HepG2 (cell line): ENCODE data around the gene CEP20. TPM values are rescaled to one million over a fixed set of nuclear protein-coding genes. Genes with fewer than 3 reads are reported as not detected.

Experiments used
- ARNT ChIP-seq: fragments of 450-650 bp; IDR thresholded peaks from 2 replicates; pipeline ENCODE4 v1.6.1; 2017
- BCL3 ChIP-seq: sonication (generic); formaldehyde crosslinking; IDR thresholded peaks from 2 replicates; pipeline ENCODE4 v1.5.1; 2020; ENCODE audit warnings: mild to moderate bottlenecking, missing genetic modification reagents, moderate library complexity
- CCAR2 ChIP-seq: fragments of 200-400 bp; formaldehyde crosslinking; optimal IDR thresholded peaks from 2 replicates; pipeline ENCODE3; 2018; ENCODE audit warnings: low read depth, mild to moderate bottlenecking, low read length, moderate library complexity
- DNMT3B ChIP-seq: conservative IDR thresholded peaks from 2 replicates; pipeline ENCODE4 v1.6.1; 2016; ENCODE audit warnings: missing biosample characterization, control low read depth
- KDM3A ChIP-seq: IDR thresholded peaks from 2 replicates; pipeline ENCODE4 v1.6.1; 2018; ENCODE audit warnings: low read depth, missing compliant biosample characterization
- KDM6A ChIP-seq: IDR thresholded peaks from 2 replicates; pipeline ENCODE4 v1.6.1; 2016; ENCODE audit warnings: low read depth
- KLF16 ChIP-seq, 2 experiments: sonication (generic) in 1 of 2; formaldehyde crosslinking in 1 of 2; IDR thresholded peaks; 2 replicates each; pipeline versions ENCODE4 v1.6.1 to v1.8.0; 2016 to 2023; ENCODE audit warnings: missing genetic modification reagents in 2 of 2, missing compliant biosample characterization in 1 of 2
- NFRKB ChIP-seq: fragments of 450-650 bp; IDR thresholded peaks from 2 replicates; pipeline ENCODE4 v1.6.1; 2017
- PLRG1 ChIP-seq: fragments of 450-650 bp; conservative IDR thresholded peaks from 2 replicates; pipeline ENCODE4 v1.6.1; 2016
- REPIN1 ChIP-seq: sonication (generic); formaldehyde crosslinking; IDR thresholded peaks from 2 replicates; pipeline ENCODE4 v1.8.0; 2022; ENCODE audit warnings: missing genetic modification reagents, low read depth, mild to moderate bottlenecking, borderline replicate concordance
- RFXAP ChIP-seq: sonication (generic); formaldehyde crosslinking; IDR thresholded peaks from 2 replicates; pipeline ENCODE4 v1.4.0; 2020; ENCODE audit warnings: missing genetic modification reagents, borderline replicate concordance
- SRSF1 ChIP-seq: fragments of 200-400 bp; formaldehyde crosslinking; optimal IDR thresholded peaks from 2 replicates; pipeline ENCODE3; 2017; ENCODE audit warnings: mild to moderate bottlenecking, low read depth, low read length, moderate library complexity
- TBL1XR1 ChIP-seq: fragments of 150-350 bp; IDR thresholded peaks from 2 replicates; pipeline ENCODE4 v1.6.1; 2014; ENCODE audit warnings: borderline replicate concordance, low read length; ENCODE audit not compliant: partially characterized antibody
- ZBTB43 ChIP-seq: sonication (generic); formaldehyde crosslinking; conservative IDR thresholded peaks from 2 replicates; pipeline ENCODE4 v1.4.0; 2020; ENCODE audit warnings: missing genetic modification reagents
- ZFX ChIP-seq: sonication (generic); formaldehyde crosslinking; IDR thresholded peaks from 2 replicates; pipeline ENCODE4 v1.4.0; 2020; ENCODE audit warnings: mild to moderate bottlenecking, low read depth, missing genetic modification reagents, moderate library complexity
- ZNF383 ChIP-seq: sonication (generic); formaldehyde crosslinking; IDR thresholded peaks from 2 replicates; pipeline ENCODE4 v1.4.0; 2020; ENCODE audit warnings: missing genetic modification reagents, mild to moderate bottlenecking, borderline replicate concordance
- ZNF780A ChIP-seq: sonication (generic); formaldehyde crosslinking; IDR thresholded peaks from 2 replicates; pipeline ENCODE4 v1.8.0; 2022; ENCODE audit warnings: mild to moderate bottlenecking, missing genetic modification reagents, moderate library complexity
- ZNF800 ChIP-seq: sonication (generic); formaldehyde crosslinking; IDR thresholded peaks from 2 replicates; pipeline ENCODE4 v1.4.0; 2020; ENCODE audit warnings: missing genetic modification reagents
- polyA plus RNA-seq, 8 experiments: library from polyadenylated mRNA; depleted of rRNA in 3 of 8; stranded (reverse) in 7 of 8; unstranded in 1 of 8; fragments of >200 nt; fragmentation: Illumina TruSeq in 4 of 8; extraction: Trizol in 4 of 8; gene quantifications; 2 replicates each; pipeline versions ENCODE4 v1.2.1 to v1.2.3, GENCODE V29; 2011 to 2016; ENCODE audit warnings: low read depth in 4 of 8, missing spikeins in 1 of 8, mixed read lengths in 1 of 8; ENCODE audit not compliant: insufficient read depth in 1 of 8
- total RNA-seq, 5 experiments: library from RNA; depleted of rRNA; stranded (reverse); fragments of >200 nt; fragmentation: Illumina TruSeq; extraction: Trizol; gene quantifications; 2 replicates each; pipeline ENCODE4 v1.2.3, GENCODE V29; 2016; ENCODE audit warnings: low read depth in 1 of 5
- TF ChIP-seq, protein P1 (sequence below): sonication (generic); formaldehyde crosslinking; IDR thresholded peaks from 2 replicates; pipeline ENCODE4 v1.4.0; 2020; ENCODE audit warnings: missing genetic modification reagents
- TF ChIP-seq, protein P2 (sequence below): sonication (generic); formaldehyde crosslinking; IDR thresholded peaks from 2 replicates; pipeline ENCODE4 v1.8.0; 2022; ENCODE audit warnings: missing genetic modification reagents, low read depth, mild to moderate bottlenecking, borderline replicate concordance
- TF ChIP-seq, protein P3 (sequence below): sonication (generic); formaldehyde crosslinking; conservative IDR thresholded peaks from 2 replicates; pipeline ENCODE4 v1.8.1; 2023; ENCODE audit warnings: missing genetic modification reagents
- TF ChIP-seq, protein P4 (sequence below): IDR thresholded peaks from 2 replicates; pipeline ENCODE4 v1.6.1; 2016; ENCODE audit warnings: low read depth, borderline replicate concordance

The CEP20 gene
- total and polyA plus RNA-seq, 2 of the 13 experiments (the other 11 are each of a cell fraction or from before 2014, with no cell fraction given), result 53.0 to 54.1 TPM

DNA sequence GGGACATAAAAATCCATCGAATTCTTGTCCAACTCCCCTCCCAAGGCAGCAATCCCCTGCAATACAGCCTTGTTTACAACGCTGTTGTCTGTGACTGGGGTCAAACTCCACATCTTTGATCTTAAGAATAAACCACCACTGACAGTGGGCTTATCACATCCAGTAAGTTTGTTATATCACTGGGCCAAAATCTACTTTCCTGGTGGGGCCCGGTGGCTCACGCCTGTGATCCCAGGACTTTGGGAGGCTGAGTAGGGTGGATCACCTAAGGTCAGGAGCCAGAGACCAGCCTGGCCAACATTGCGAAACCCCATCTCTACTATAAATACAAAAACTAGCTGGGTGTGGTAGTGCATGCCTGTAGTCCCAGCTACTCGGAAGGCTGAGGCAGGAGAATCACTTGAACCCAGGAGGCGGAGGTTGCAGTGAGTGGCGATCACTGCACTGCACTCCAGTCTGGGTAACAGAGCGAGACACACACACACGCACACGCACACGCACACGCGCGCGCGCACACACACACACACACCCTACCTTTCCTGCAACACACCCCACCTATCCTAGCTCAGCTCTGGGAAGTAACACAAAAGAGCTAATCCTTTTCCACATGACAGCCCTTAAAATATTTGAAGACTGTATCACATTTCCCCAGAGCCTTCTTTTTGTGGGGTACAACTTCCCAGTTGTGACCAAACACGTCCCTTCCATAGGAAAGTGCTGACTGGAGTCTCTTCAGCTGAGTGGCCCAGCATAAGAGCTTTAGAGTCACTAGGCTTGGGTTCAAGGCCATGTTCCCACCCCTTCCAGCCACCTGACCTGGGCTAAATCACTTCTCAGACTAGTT is 40.1 kb upstream of the CEP20 start (continued):
- TF ChIP-seq ZBTB43 (CRISPR knock-in tag) (peak; percentile 25; the same call in 1 of the 2 replicates), ZNF780A (CRISPR knock-in tag) (no peak), RFXAP (no peak), PLRG1 (no peak), TBL1XR1 (no peak), DNMT3B (no peak), ZFX (CRISPR knock-in tag) (no peak; the same call in 1 of the 2 replicates), ARNT (no peak), ZNF800 (CRISPR knock-in tag) (no peak; the same call in 1 of the 2 replicates), REPIN1 (no peak), ZNF383 (no peak), BCL3 (CRISPR knock-in tag) (peak; percentile 47; the same call in 1 of the 2 replicates), SRSF1 (no peak), NFRKB (no peak), KDM3A (CRISPR knock-in tag) (peak; percentile 30; the same call in 1 of the 2 replicates), KDM6A (peak; percentile 31; the same call in 1 of the 2 replicates), KLF16 (CRISPR knock-in tag; IDR thresholded peaks at IDR 0.05) (peak in 1 of 2 experiments; percentile 60; a peak in 1 of 4 replicates), CCAR2 (no peak)
- TF ChIP-seq, protein P1, sequence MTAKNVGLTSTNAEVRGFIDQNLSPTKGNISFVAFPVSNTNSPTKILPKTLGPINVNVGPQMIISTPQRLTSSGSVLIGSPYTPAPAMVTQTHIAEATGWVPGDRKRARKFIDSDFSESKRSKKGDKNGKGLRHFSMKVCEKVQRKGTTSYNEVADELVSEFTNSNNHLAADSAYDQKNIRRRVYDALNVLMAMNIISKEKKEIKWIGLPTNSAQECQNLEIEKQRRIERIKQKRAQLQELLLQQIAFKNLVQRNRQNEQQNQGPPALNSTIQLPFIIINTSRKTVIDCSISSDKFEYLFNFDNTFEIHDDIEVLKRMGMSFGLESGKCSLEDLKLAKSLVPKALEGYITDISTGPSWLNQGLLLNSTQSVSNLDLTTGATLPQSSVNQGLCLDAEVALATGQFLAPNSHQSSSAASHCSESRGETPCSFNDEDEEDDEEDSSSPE (CRISPR knock-in tag), result no peak
- TF ChIP-seq, protein P2, sequence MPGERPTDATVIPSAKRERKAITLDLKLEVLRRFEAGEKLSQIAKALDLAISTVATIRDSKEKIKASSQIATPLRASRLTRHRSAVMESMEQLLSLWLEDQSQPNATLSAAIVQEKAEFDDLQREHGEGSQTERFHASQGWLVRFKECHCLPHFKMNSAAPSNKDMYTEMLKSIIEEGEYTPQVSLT (CRISPR knock-in tag), result no peak
- TF ChIP-seq, protein P3, sequence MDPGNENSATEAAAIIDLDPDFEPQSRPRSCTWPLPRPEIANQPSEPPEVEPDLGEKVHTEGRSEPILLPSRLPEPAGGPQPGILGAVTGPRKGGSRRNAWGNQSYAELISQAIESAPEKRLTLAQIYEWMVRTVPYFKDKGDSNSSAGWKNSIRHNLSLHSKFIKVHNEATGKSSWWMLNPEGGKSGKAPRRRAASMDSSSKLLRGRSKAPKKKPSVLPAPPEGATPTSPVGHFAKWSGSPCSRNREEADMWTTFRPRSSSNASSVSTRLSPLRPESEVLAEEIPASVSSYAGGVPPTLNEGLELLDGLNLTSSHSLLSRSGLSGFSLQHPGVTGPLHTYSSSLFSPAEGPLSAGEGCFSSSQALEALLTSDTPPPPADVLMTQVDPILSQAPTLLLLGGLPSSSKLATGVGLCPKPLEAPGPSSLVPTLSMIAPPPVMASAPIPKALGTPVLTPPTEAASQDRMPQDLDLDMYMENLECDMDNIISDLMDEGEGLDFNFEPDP (CRISPR knock-in tag), result no peak
- TF ChIP-seq, protein P4, sequence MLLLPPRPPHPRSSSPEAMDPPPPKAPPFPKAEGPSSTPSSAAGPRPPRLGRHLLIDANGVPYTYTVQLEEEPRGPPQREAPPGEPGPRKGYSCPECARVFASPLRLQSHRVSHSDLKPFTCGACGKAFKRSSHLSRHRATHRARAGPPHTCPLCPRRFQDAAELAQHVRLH (CRISPR knock-in tag), result no peak
